AML-193 (cell line): Measurements from ENCODE around the gene SIK2.
"Not testable (repeated sequence)": the region's sequence is repeated elsewhere in the genome, so short reads cannot be mapped to it uniquely, and the experiment has no call there.

Source experiments
- DNase-seq, 2 experiments: peaks; one replicate each; lab custom pipeline; 2025; lab: John Stamatoyannopoulos, UW

Gene SIK2

GRCh38 chr11:111624608-111625007 lies 22.4 kb downstream of the SIK2 start:
- peak; percentile 26 to 50 for DNase-seq

- no peak for DNase-seq
Observed at GRCh38 chr11:111627591-111627990, 25.3 kb downstream of the SIK2 start.

- no peak for DNase-seq
Observed at GRCh38 chr11:111629499-111629898, 27.2 kb downstream of the SIK2 start.

GRCh38 chr11:111631024-111631665 lies 28.9 kb downstream of the SIK2 start:
- no peak for DNase-seq

GRCh38 chr11:111631666-111632039 lies 29.4 kb downstream of the SIK2 start:
- no peak for DNase-seq

- no peak for DNase-seq
Observed at GRCh38 chr11:111632516-111633220, 30.4 kb downstream of the SIK2 start.

GRCh38 chr11:111633248-111633647 lies 31.0 kb downstream of the SIK2 start:
- DNase-seq: no peak

- DNase-seq: no peak
Observed at GRCh38 chr11:111633756-111634362, 31.6 kb downstream of the SIK2 start.

- no peak for DNase-seq
Observed at GRCh38 chr11:111634981-111635705, 32.9 kb downstream of the SIK2 start.

GRCh38 chr11:111635706-111636045 lies 33.4 kb downstream of the SIK2 start:
- no peak for DNase-seq

GRCh38 chr11:111637885-111638284 lies 35.6 kb downstream of the SIK2 start:
- DNase-seq: no peak

- no peak for DNase-seq
Observed at GRCh38 chr11:111639226-111639925, 37.1 kb downstream of the SIK2 start.

- DNase-seq: no peak
Observed at GRCh38 chr11:111641339-111642015, 39.2 kb downstream of the SIK2 start.

- no peak for DNase-seq
Observed at GRCh38 chr11:111642542-111642941, 40.3 kb downstream of the SIK2 start.

- no peak for DNase-seq
Observed at GRCh38 chr11:111644922-111645321, 42.7 kb downstream of the SIK2 start.

- DNase-seq: no peak
Observed at GRCh38 chr11:111645657-111646316, 43.5 kb downstream of the SIK2 start.

GRCh38 chr11:111651336-111651735 lies 49.1 kb downstream of the SIK2 start:
- DNase-seq: not testable (repeated sequence)

- DNase-seq: no peak
Observed at GRCh38 chr11:111652184-111652583, 49.9 kb downstream of the SIK2 start.

- DNase-seq: no peak
Observed at GRCh38 chr11:111654601-111655000, 52.4 kb downstream of the SIK2 start.

GRCh38 chr11:111655924-111656323 lies 53.7 kb downstream of the SIK2 start:
- no peak for DNase-seq

GRCh38 chr11:111657905-111658304 lies 55.7 kb downstream of the SIK2 start:
- not testable (repeated sequence) for DNase-seq
